HAP-1 (cell line): ENCODE results near the gene GCG.

Experiments used
- DNase-seq, 2 experiments: peaks; one replicate each; pipeline ENCODE4 v3.0.0-alpha.2; 2016 to 2020; ENCODE audit warnings: low spot score in 2 of 2
- H3K27me3 ChIP-seq: fragments of 250-450 bp; sonication (Bioruptor Pico); 2 replicates; pipeline ENCODE4 v1.5.1; 2020; ENCODE audit warnings: low read depth, mild to moderate bottlenecking, moderate library complexity
- H3K36me3 ChIP-seq: fragments of 250-450 bp; sonication (Bioruptor Pico); replicated peaks from 2 replicates; pipeline ENCODE4 v1.5.1; 2020; ENCODE audit warnings: mild to moderate bottlenecking
- H3K4me1 ChIP-seq: fragments of 250-450 bp; sonication (Bioruptor Pico); 2 replicates; pipeline ENCODE4 v1.5.1; 2020; ENCODE audit warnings: mild to moderate bottlenecking
- H3K4me3 ChIP-seq: fragments of 250-450 bp; sonication (Bioruptor Pico); 2 replicates; pipeline ENCODE4 v1.5.1; 2020; ENCODE audit warnings: mild to moderate bottlenecking, moderate library complexity
- H3K9me3 ChIP-seq: fragments of 250-450 bp; sonication (Bioruptor Pico); 2 replicates; pipeline ENCODE4 v1.5.1; 2020; ENCODE audit warnings: mild to moderate bottlenecking, moderate library complexity
- in situ Hi-C: fragments of 300-500 bp; cut with MboI; formaldehyde crosslinking; loops from 3 replicates; pipeline ENCODE4 v1.14.3; 2020; ENCODE audit warnings: low sequenced_read_pairs, inconsistent platforms, mixed read lengths

The GCG gene

DNA sequence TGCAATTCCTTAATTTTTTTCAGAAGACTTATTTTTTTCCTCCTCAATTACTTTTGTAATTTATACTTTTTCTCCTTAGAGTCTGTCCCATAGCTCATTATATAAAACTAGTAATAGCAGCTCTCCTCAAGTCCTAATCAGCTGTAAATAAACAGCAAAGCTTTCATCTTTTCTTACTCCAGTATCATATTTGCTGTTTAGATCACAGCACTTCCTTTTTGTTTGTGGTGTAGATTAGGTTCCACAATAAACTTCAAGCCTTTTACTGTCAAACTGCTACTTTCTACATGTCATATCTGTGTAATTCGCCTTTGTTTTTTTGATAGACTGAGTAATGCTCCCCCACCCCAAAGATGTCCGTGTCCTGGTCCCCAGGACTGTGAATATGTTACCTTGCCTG lies 25.5 kb downstream of the GCG start:
- Histone ChIP-seq H3K9me3 (no peaks in the 10 kb centered on the region), H3K4me1 (no peaks in the 10 kb centered on the region), H3K4me3 (no peak overlapping the region), H3K27me3 (no peaks in the 10 kb centered on the region), H3K36me3 (no peaks in the 10 kb centered on the region)
- in situ Hi-C loops: loop anchor here (25.0 kb wide), 1 partner anchor 539 kb away; no protein-coding TSS in a partner anchor
- no peak for DNase-seq

DNA sequence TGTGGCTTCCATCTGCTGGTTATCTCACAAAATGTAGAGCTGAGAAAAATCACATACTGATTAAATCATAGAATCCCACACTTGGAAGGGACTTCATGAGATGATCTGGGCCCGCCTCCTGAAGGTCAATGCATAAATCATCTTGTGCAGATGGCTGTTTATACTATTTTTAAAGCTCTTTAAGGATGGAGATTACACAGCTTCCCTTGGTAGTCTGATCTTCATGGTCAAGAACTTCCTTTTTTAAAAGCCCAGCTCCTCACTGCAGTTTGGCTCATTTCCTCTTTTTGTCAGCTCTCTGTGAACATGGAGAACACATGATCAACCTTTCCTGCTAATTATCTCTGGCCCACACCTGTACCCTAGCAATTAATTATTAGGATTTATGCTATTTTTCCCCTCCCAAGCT lies 25.9 kb downstream of the GCG start:
- H3K4me1 ChIP-seq: no peaks in the 10 kb centered on the region
- no peak overlapping the region for H3K4me3 ChIP-seq
- H3K27me3 ChIP-seq: no peaks in the 10 kb centered on the region
- no peaks in the 10 kb centered on the region for H3K9me3 ChIP-seq
- in situ Hi-C loops: loop anchor here (25.0 kb wide), 1 partner anchor 539 kb away; no protein-coding TSS in a partner anchor
- H3K36me3 ChIP-seq: no peaks in the 10 kb centered on the region
- no peak for DNase-seq

- Histone ChIP-seq H3K9me3 (no peaks in the 10 kb centered on the region), H3K4me1 (no peaks in the 10 kb centered on the region)
- in situ Hi-C loops: loop anchor here (25.0 kb wide), 1 partner anchor 538 kb away; no protein-coding TSS in a partner anchor
These were observed 26.9 kb downstream of the GCG start for GRCh38 chr2:162125138-162125537.

DNA sequence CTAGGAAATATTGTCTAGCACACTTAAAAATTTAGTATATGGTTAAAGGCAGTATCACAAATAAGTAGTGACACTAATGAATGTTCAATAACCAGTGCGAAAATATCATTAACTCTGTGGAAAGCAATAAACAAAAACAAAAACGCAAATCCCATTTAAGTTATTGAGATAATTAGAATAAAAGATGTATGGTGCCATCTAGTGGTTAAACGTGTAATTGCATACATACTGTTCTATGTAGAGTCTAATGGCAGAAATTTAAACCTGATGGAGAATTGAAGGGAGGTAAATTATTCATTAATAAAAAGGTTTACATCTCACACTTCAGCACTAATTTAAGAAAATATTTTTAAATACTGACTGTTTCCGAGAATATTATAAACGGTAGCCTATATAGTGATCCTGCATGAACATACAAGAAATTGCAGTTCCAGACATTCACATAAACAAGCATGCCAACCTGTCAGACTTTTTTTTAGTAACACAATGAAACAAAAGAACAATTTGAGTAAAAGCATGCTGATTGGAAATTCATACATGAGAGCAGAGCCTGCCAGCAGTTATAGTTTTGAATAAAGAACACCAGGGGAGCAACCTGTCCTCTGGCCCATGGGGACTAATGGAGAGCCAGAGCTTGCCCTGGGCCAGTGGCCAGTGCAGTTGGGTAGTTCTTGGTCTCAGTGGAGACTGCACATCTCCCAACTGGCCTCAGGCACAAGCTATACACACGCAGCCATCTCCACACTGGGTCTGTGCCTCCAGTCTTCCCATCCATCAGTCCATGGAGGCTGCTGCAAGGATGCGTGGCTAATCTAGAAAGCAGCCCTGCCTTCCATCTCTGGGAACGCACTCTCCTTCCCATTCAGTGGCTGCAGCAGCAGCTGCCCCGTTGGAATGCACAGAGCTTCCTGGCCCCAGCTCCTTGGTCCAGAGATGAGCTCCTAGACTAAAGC lies 28.0 kb downstream of the GCG start:
- peak in 1 of 2 experiments; percentile 43 for DNase-seq
- Histone ChIP-seq H3K27me3 (no peaks in the 10 kb centered on the region), H3K4me1 (no peaks in the 10 kb centered on the region), H3K9me3 (no peaks in the 10 kb centered on the region), H3K4me3 (no peak overlapping the region), H3K36me3 (no peaks in the 10 kb centered on the region)
- in situ Hi-C loops: loop anchor here (25.0 kb wide), 1 partner anchor 112 kb away; no protein-coding TSS in a partner anchor

More at GRCh38 chr2:162125138-162125537, 26.9 kb downstream of the GCG start:
- Histone ChIP-seq H3K27me3 (no peaks in the 10 kb centered on the region), H3K4me3 (no peak overlapping the region), H3K36me3 (no peaks in the 10 kb centered on the region)
- no peak for DNase-seq

DNA sequence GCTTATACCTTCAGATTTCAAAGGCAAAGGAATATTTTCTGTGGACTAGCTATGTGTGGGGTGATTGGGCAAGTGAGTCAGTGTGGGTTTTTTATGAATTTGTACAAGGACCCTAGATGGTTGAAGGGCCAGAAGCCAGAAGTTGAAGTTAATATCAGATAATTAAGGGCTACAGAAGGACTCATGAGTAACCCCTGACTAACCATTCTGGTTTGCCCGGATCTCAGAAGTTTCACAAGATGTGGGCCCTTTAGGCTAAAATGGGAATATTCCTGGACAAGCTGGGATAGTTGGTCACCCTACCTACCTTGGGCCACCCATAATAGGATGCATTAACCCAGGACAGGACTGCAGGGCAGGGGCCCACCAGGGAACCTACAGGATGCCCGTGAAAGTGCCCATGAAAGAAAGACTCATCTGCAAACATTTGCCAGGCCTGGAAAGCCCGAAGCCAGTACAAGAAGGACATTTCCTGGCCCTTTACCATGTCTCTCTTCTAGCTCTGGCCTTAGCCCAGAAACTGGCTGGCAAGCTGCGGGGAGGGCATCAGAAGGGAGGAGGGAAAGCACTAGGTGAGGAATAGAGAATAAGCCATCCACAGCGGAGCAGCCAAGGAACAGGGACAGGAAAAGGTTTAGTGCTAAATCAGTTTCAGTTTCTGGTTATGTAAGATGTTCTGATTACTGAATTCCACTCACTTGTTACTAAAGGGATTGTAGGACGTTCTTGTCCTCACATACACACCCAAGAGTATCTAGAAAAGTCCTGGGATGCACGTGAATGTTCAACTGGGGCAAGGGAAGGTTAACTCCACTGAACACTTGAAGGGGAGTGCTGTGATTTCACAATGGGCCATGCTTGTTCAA lies 33.6 kb downstream of the GCG start:
- Histone ChIP-seq H3K4me3 (no peak overlapping the region), H3K9me3 (no peaks in the 10 kb centered on the region), H3K27me3 (no peaks in the 10 kb centered on the region), H3K4me1 (no peaks in the 10 kb centered on the region), H3K36me3 (no peaks in the 10 kb centered on the region)
- in situ Hi-C loops: loop anchor here (25.0 kb wide), 1 partner anchor 106 kb away; no protein-coding TSS in a partner anchor
- no peak for DNase-seq

DNA sequence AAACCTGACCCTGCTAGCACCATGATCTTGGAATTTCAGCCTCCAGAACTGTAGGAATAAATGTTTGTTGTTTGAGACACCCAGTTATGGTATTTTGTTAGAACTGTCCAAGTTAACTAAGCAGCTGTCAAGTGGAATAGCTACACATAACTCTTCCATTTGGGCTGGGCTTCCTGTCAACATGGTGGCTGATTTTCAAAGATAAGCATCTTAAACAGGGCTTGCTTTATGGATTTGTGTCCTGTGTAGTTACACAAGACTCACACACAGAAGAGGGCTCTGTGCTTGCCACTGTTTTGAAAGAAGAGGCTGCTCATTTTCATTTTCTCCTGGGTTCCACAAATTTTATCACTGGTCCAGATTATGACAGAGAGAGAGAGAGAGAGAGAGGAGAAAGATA lies 35.7 kb downstream of the GCG start:
- H3K36me3 ChIP-seq: no peaks in the 10 kb centered on the region
- H3K4me3 ChIP-seq: no peak overlapping the region
- in situ Hi-C loops: loop anchor here (25.0 kb wide), 1 partner anchor 104 kb away; no protein-coding TSS in a partner anchor
- H3K9me3 ChIP-seq: no peaks in the 10 kb centered on the region
- no peaks in the 10 kb centered on the region for H3K4me1 ChIP-seq
- no peak for DNase-seq
- no peaks in the 10 kb centered on the region for H3K27me3 ChIP-seq

- Histone ChIP-seq H3K36me3 (no peaks in the 10 kb centered on the region), H3K27me3 (no peaks in the 10 kb centered on the region), H3K9me3 (no peaks in the 10 kb centered on the region), H3K4me1 (no peaks in the 10 kb centered on the region), H3K4me3 (no peak overlapping the region)
- in situ Hi-C loops: loop anchor here (25.0 kb wide), 1 partner anchor 103 kb away; no protein-coding TSS in a partner anchor
- no peak for DNase-seq
These were observed 37.0 kb downstream of the GCG start for GRCh38 chr2:162115076-162115475.

DNA sequence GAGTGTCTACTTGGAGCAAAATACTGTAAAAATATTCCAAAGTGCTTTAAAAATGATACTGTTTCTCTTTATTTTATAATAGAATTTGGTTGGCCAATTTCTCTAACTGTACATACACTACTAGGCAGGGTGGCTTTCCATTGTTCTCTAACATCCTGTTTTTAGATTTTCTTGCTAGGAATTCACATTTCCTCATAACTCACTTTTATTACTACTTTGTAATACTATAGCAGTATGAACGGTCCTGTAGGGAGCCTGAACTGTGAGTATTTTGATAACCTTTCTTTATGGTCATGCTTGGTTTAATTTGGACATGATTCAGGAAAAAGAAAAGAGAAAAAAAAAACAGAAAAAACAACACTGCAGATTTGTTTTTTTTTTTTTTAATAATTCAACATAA lies 37.8 kb downstream of the GCG start:
- Histone ChIP-seq H3K4me1 (no peaks in the 10 kb centered on the region), H3K4me3 (no peak overlapping the region), H3K27me3 (no peaks in the 10 kb centered on the region), H3K36me3 (no peaks in the 10 kb centered on the region), H3K9me3 (no peaks in the 10 kb centered on the region)
- in situ Hi-C loops: loop anchor here (25.0 kb wide), 1 partner anchor 102 kb away; no protein-coding TSS in a partner anchor
- DNase-seq: no peak

DNA sequence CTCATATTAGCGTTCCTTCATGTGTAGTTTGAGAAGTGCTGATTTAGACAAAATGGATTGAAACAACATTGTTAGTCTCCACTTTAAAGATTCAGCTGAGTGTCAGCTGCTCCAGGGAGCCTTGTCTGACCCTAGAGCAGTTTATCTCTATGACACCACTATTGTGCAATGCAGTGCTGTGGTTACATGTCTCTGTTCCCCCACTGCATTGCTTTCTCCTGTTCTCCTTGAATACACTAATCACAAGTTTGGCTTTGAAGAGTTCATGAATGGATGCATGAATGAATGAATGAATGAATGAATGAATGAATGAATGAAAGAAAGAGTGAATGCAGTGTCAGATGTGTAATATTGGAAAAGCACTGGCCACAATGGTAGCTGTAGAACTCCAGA lies 38.3 kb downstream of the GCG start:
- H3K4me1 ChIP-seq: no peaks in the 10 kb centered on the region
- H3K36me3 ChIP-seq: no peaks in the 10 kb centered on the region
- H3K4me3 ChIP-seq: no peak overlapping the region
- H3K27me3 ChIP-seq: no peaks in the 10 kb centered on the region
- in situ Hi-C loops: loop anchor here (25.0 kb wide), 1 partner anchor 101 kb away; no protein-coding TSS in a partner anchor
- H3K9me3 ChIP-seq: no peaks in the 10 kb centered on the region
- DNase-seq: no peak

DNA sequence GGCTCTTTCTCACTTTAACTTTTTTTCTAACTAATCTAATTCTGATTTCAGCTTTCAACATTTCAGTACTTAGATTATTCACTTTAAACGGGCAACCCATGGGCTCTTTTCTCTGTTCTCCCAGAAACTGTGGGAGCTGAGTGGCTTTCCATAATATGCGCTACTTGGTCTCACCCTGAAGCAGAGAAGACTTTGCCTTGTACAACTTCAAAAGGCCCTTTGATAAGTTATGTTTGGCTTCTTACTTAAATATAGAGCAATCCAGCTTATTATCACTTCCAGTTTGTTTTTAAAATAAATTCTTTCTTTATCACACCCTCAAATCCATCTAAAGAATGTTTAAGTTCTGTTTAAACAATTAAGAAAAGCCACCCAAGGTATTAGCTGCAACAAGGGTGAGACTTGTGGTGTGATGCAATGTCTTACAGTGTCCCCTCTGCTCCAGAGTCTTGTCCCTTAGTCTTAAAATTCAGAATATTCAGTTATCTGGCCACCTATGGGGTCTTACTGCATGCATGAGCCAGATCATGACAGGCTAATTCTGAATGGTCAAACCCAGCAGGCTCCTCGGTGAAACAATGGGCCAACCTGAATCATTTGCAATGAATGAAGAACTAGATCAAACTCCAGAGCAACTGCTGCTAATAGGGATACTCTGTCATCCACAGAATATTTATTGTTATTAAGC lies 38.8 kb downstream of the GCG start:
- no peak for DNase-seq
- Histone ChIP-seq H3K9me3 (no peaks in the 10 kb centered on the region), H3K36me3 (no peaks in the 10 kb centered on the region), H3K4me3 (no peak overlapping the region), H3K4me1 (no peaks in the 10 kb centered on the region), H3K27me3 (no peaks in the 10 kb centered on the region)
- in situ Hi-C loops: loop anchor here (25.0 kb wide), 1 partner anchor 101 kb away; no protein-coding TSS in a partner anchor

GRCh38 chr2:162111958-162112850 lies 39.8 kb downstream of the GCG start:
- in situ Hi-C loops: loop anchor here (25.0 kb wide), 1 partner anchor 100 kb away; no protein-coding TSS in a partner anchor
- H3K36me3 ChIP-seq: no peaks in the 10 kb centered on the region
- DNase-seq: no peak
- H3K27me3 ChIP-seq: no peaks in the 10 kb centered on the region
- H3K4me3 ChIP-seq: no peak overlapping the region
- no peaks in the 10 kb centered on the region for H3K4me1 ChIP-seq
- H3K9me3 ChIP-seq: no peaks in the 10 kb centered on the region

DNA sequence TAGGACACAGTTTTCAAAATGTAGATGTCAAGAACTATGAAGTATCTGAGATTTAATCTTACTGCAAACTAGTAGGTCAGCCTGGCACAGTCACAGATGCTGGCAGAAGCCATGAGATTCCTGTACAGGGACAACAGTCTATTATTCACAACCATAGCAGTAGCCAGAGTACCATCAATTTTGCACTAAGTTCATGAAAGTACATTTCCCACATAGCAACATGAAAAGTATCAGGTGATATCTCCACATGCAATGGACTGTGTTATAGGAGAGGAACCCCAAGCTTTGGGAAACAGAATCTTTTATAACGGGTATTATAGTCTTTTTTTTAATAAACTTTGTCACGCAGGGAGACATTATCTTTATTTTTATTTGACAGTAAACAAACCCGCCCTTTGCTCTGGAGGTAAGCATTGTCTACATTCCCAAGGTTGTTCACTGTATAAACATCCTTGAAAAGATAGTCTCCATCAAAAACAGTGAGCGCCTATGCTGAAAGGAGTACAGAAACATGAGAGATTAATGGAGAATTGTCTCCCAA lies 44.6 kb downstream of the GCG start:
- Histone ChIP-seq H3K36me3 (no peaks in the 10 kb centered on the region), H3K27me3 (no peaks in the 10 kb centered on the region), H3K4me1 (no peaks in the 10 kb centered on the region), H3K9me3 (no peaks in the 10 kb centered on the region), H3K4me3 (no peak overlapping the region)
- in situ Hi-C loops: loop anchor here (25.0 kb wide), 1 partner anchor 95 kb away; no protein-coding TSS in a partner anchor
- DNase-seq: no peak
